HepG2 (cell line): ENCODE measurements around the gene LYZL2. TPM values are rescaled to one million over a fixed set of nuclear protein-coding genes. Genes with fewer than 3 reads are reported as not detected.

Source experiments
- FIP1L1 ChIP-seq: fragments of 200-400 bp; formaldehyde crosslinking; IDR thresholded peaks from 2 replicates; pipeline ENCODE4 v1.6.1; 2018; ENCODE audit warnings: low read depth, mild to moderate bottlenecking, low read length, moderate library complexity, borderline replicate concordance; ENCODE audit not compliant: insufficient read depth
- GPN1 ChIP-seq: sonication (generic); formaldehyde crosslinking; IDR thresholded peaks from 2 replicates; pipeline ENCODE4 v1.5.1; 2020; ENCODE audit warnings: missing genetic modification reagents, borderline replicate concordance
- HMG20B ChIP-seq: conservative IDR thresholded peaks from 2 replicates; pipeline ENCODE4 v1.6.1; 2016; ENCODE audit warnings: missing genetic modification reagents, missing compliant biosample characterization
- HNRNPUL1 ChIP-seq: fragments of 200-400 bp; formaldehyde crosslinking; IDR thresholded peaks from 2 replicates; pipeline ENCODE4 v1.6.1; 2017; ENCODE audit warnings: low read depth, mild to moderate bottlenecking, low read length, moderate library complexity
- HOXA7 ChIP-seq: sonication (generic); formaldehyde crosslinking; IDR thresholded peaks from 2 replicates; pipeline ENCODE4 v1.8.1; 2022; ENCODE audit warnings: mild to moderate bottlenecking, missing genetic modification reagents, moderate library complexity
- KDM1A ChIP-seq: IDR thresholded peaks from 2 replicates; pipeline ENCODE4 v1.6.1; 2016; ENCODE audit warnings: missing compliant biosample characterization
- KLF11 ChIP-seq: IDR thresholded peaks from 2 replicates; pipeline ENCODE4 v1.6.1; 2016; ENCODE audit warnings: missing compliant biosample characterization
- MYC ChIP-seq: sonication (generic); formaldehyde crosslinking; IDR thresholded peaks from 2 replicates; pipeline ENCODE4 v1.9.0; 2021; ENCODE audit warnings: missing genetic modification reagents, borderline replicate concordance
- NFIC ChIP-seq: IDR thresholded peaks from 2 replicates; pipeline ENCODE4 v1.6.1; 2012; ENCODE audit warnings: mild to moderate bottlenecking, low read length, inconsistent platforms
- NRL ChIP-seq: sonication (generic); formaldehyde crosslinking; IDR thresholded peaks from 2 replicates; pipeline ENCODE4 v1.5.0; 2020; ENCODE audit warnings: missing genetic modification reagents, mild to moderate bottlenecking, moderate library complexity, borderline replicate concordance
- RAD51 ChIP-seq: fragments of 450-650 bp; IDR thresholded peaks from 2 replicates; pipeline ENCODE4 v1.6.1; 2016; ENCODE audit warnings: borderline replicate concordance
- SMAD1 ChIP-seq: sonication (generic); formaldehyde crosslinking; IDR thresholded peaks from 2 replicates; pipeline ENCODE4 v1.4.0; 2020; ENCODE audit warnings: missing genetic modification reagents, low read depth, mild to moderate bottlenecking, borderline replicate concordance
- SMC3 ChIP-seq: IDR thresholded peaks from 2 replicates; pipeline ENCODE4 v1.6.1; 2011; ENCODE audit warnings: low read length, improper control_type of control experiment
- STAG1 ChIP-seq: sonication (generic); formaldehyde crosslinking; IDR thresholded peaks from 2 replicates; pipeline ENCODE4 v1.4.0; 2020; ENCODE audit warnings: missing genetic modification reagents
- TBX3 ChIP-seq: fragments of 450-650 bp; IDR thresholded peaks from 2 replicates; pipeline ENCODE4 v1.6.1; 2017; ENCODE audit warnings: antibody characterized with exemption, mild to moderate bottlenecking, inconsistent platforms, borderline replicate concordance
- TSC22D2 ChIP-seq: sonication (generic); formaldehyde crosslinking; IDR thresholded peaks from 2 replicates; pipeline ENCODE4 v1.5.1; 2020; ENCODE audit warnings: missing genetic modification reagents, mild to moderate bottlenecking, borderline replicate concordance
- ZNF10 ChIP-seq: sonication (generic); formaldehyde crosslinking; IDR thresholded peaks from 2 replicates; pipeline ENCODE4 v1.4.0; 2020; ENCODE audit warnings: mild to moderate bottlenecking, low read depth, missing genetic modification reagents, borderline replicate concordance
- ZNF430 ChIP-seq: sonication (generic); formaldehyde crosslinking; IDR thresholded peaks from 2 replicates; pipeline ENCODE4 v1.9.0; 2021; ENCODE audit warnings: mild to moderate bottlenecking, missing genetic modification reagents
- ZNF7 ChIP-seq: IDR thresholded peaks from 2 replicates; pipeline ENCODE4 v1.6.1; 2016; ENCODE audit warnings: missing biosample characterization, missing genetic modification reagents
- ZSCAN12 ChIP-seq: sonication (generic); formaldehyde crosslinking; IDR thresholded peaks from 2 replicates; pipeline ENCODE4 v1.9.0; 2021; ENCODE audit warnings: mild to moderate bottlenecking, missing genetic modification reagents
- polyA plus RNA-seq, 8 experiments: library from polyadenylated mRNA; depleted of rRNA in 3 of 8; stranded (reverse) in 7 of 8; unstranded in 1 of 8; fragments of >200 nt; fragmentation: Illumina TruSeq in 4 of 8; extraction: Trizol in 4 of 8; gene quantifications; 2 replicates each; pipeline versions ENCODE4 v1.2.1 to v1.2.3, GENCODE V29; 2011 to 2016; ENCODE audit warnings: low read depth in 4 of 8, missing spikeins in 1 of 8, mixed read lengths in 1 of 8; ENCODE audit not compliant: insufficient read depth in 1 of 8
- total RNA-seq, 5 experiments: library from RNA; depleted of rRNA; stranded (reverse); fragments of >200 nt; fragmentation: Illumina TruSeq; extraction: Trizol; gene quantifications; 2 replicates each; pipeline ENCODE4 v1.2.3, GENCODE V29; 2016; ENCODE audit warnings: low read depth in 1 of 5
- TF ChIP-seq, protein P1 (sequence below): sonication (generic); formaldehyde crosslinking; conservative IDR thresholded peaks from 2 replicates; pipeline ENCODE4 v1.4.0; 2020; ENCODE audit warnings: mild to moderate bottlenecking, missing genetic modification reagents, moderate library complexity
- TF ChIP-seq, protein P2 (sequence below): sonication (generic); IDR thresholded peaks from 2 replicates; pipeline ENCODE4 v1.6.1; 2016; ENCODE audit warnings: low read depth, borderline replicate concordance
- TF ChIP-seq, protein P3 (sequence below): sonication (generic); formaldehyde crosslinking; IDR thresholded peaks from 2 replicates; pipeline ENCODE4 v1.4.0; 2020; ENCODE audit warnings: missing genetic modification reagents
- TF ChIP-seq, protein P4 (sequence below): sonication (generic); formaldehyde crosslinking; IDR thresholded peaks from 2 replicates; pipeline ENCODE4 v1.5.1; 2020; ENCODE audit warnings: missing genetic modification reagents, mild to moderate bottlenecking, borderline replicate concordance

The LYZL2 gene
- total and polyA plus RNA-seq, 2 of the 13 experiments (the other 11 are each of a cell fraction or from before 2014, with no cell fraction given), result 0.20 to 0.63 TPM

DNA sequence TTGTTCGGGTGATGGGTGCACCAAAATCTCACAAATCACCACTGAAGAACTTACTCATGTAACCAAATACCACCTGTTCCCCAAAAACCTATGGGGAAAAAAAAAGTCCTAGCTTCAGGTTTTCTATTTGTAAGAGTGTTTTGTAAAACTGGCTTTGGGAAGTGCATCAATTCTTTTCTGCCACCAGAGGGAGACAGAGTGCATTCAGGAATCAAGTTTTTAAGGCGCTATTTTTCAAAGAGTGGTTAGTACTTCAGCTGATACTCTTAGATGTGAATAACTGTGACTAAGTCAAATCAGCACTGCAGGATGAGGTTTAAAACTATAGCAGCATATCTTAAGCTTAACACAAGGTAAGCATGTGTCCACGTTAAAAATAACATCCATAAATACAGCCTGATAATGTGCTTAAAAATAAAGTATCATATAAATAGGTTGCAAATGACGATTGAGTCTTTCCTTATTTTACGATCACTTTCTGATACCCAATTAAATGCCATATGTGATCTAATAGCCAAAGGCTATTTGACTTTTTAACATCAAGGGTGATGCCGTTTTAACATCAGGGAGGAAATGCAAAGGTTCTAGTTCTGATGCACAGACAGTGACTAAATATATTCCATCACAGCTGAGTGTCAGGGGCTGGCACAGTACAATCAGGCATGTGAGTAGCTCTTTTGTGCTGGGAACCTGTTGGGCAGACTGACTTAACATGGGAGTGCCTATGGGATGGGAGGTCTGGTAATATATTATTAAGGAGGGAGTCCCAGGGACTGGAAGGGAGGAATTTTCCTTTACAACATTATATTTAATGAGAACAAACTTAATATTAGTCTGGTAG lies 10.6 kb upstream of the LYZL2 start (continued):
- no peak for TF ChIP-seq RAD51
- TF ChIP-seq ZNF10, result no peak
- no peak for TF ChIP-seq SMAD1
- TF ChIP-seq SMC3, result peak; percentile 68; the same call in 1 of the 2 replicates
- TF ChIP-seq HMG20B (CRISPR knock-in tag), result no peak
- TF ChIP-seq, protein P1, sequence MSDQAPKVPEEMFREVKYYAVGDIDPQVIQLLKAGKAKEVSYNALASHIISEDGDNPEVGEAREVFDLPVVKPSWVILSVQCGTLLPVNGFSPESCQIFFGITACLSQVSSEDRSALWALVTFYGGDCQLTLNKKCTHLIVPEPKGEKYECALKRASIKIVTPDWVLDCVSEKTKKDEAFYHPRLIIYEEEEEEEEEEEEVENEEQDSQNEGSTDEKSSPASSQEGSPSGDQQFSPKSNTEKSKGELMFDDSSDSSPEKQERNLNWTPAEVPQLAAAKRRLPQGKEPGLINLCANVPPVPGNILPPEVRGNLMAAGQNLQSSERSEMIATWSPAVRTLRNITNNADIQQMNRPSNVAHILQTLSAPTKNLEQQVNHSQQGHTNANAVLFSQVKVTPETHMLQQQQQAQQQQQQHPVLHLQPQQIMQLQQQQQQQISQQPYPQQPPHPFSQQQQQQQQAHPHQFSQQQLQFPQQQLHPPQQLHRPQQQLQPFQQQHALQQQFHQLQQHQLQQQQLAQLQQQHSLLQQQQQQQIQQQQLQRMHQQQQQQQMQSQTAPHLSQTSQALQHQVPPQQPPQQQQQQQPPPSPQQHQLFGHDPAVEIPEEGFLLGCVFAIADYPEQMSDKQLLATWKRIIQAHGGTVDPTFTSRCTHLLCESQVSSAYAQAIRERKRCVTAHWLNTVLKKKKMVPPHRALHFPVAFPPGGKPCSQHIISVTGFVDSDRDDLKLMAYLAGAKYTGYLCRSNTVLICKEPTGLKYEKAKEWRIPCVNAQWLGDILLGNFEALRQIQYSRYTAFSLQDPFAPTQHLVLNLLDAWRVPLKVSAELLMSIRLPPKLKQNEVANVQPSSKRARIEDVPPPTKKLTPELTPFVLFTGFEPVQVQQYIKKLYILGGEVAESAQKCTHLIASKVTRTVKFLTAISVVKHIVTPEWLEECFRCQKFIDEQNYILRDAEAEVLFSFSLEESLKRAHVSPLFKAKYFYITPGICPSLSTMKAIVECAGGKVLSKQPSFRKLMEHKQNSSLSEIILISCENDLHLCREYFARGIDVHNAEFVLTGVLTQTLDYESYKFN (CRISPR knock-in tag), result no peak
- TF ChIP-seq, protein P2, sequence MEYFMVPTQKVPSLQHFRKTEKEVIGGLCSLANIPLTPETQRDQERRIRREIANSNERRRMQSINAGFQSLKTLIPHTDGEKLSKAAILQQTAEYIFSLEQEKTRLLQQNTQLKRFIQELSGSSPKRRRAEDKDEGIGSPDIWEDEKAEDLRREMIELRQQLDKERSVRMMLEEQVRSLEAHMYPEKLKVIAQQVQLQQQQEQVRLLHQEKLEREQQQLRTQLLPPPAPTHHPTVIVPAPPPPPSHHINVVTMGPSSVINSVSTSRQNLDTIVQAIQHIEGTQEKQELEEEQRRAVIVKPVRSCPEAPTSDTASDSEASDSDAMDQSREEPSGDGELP, result no peak
- no peak for TF ChIP-seq HNRNPUL1
- TF ChIP-seq NFIC, result no peak
- no peak for TF ChIP-seq TSC22D2
- no peak for TF ChIP-seq MYC (CRISPR knock-in tag)
- TF ChIP-seq, protein P3, sequence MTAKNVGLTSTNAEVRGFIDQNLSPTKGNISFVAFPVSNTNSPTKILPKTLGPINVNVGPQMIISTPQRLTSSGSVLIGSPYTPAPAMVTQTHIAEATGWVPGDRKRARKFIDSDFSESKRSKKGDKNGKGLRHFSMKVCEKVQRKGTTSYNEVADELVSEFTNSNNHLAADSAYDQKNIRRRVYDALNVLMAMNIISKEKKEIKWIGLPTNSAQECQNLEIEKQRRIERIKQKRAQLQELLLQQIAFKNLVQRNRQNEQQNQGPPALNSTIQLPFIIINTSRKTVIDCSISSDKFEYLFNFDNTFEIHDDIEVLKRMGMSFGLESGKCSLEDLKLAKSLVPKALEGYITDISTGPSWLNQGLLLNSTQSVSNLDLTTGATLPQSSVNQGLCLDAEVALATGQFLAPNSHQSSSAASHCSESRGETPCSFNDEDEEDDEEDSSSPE, result peak; percentile 56; the same call in 1 of the 2 replicates
- no peak for TF ChIP-seq NRL (CRISPR knock-in tag)
- no peak for TF ChIP-seq ZNF7 (CRISPR knock-in tag)
- no peak for TF ChIP-seq KLF11 (CRISPR knock-in tag)
- TF ChIP-seq ZSCAN12, result no peak
- TF ChIP-seq, protein P4, sequence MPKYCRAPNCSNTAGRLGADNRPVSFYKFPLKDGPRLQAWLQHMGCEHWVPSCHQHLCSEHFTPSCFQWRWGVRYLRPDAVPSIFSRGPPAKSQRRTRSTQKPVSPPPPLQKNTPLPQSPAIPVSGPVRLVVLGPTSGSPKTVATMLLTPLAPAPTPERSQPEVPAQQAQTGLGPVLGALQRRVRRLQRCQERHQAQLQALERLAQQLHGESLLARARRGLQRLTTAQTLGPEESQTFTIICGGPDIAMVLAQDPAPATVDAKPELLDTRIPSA (CRISPR knock-in tag), result no peak
- no peak for TF ChIP-seq FIP1L1
- TF ChIP-seq ZNF430 (CRISPR knock-in tag), result no peak
- no peak for TF ChIP-seq HOXA7 (CRISPR knock-in tag)
- no peak for TF ChIP-seq GPN1 (CRISPR knock-in tag)
- TF ChIP-seq STAG1, result peak; percentile 35; the same call in 1 of the 2 replicates
- no peak for TF ChIP-seq KDM1A (CRISPR knock-in tag)
- TF ChIP-seq TBX3, result no peak
